PFSK-1 (cell line): ENCODE data around the gene EPSTI1.

ENCODE experiments used
- FOXP2 ChIP-seq: optimal IDR thresholded peaks from 2 replicates; pipeline ENCODE3; 2011; ENCODE audit warnings: borderline replicate concordance, control low read depth, inconsistent platforms; ENCODE audit not compliant: insufficient read depth; ENCODE audit errors: extremely low read length, extremely low read depth
- POLR2AphosphoS5 ChIP-seq: IDR thresholded peaks from 2 replicates; pipeline ENCODE4 v1.6.1; 2012; ENCODE audit warnings: low read depth, mild to moderate bottlenecking, control low read depth, low read length, moderate library complexity
- SIN3A ChIP-seq: IDR thresholded peaks from 2 replicates; pipeline ENCODE4 v1.6.1; 2012; ENCODE audit warnings: mild to moderate bottlenecking, low read length, moderate library complexity, borderline replicate concordance; ENCODE audit not compliant: insufficient read depth
- TAF1 ChIP-seq: IDR thresholded peaks from 2 replicates; pipeline ENCODE4 v1.6.1; 2012; ENCODE audit warnings: low read length, control low read depth, borderline replicate concordance; ENCODE audit not compliant: insufficient read depth
- TF ChIP-seq, protein P1 (sequence below), 2 experiments: IDR thresholded peaks; 2 replicates each; pipeline versions ENCODE4 v1.6.1 to v1.8.0; 2011 to 2012; ENCODE audit warnings: low read depth in 2 of 2, low read length in 2 of 2, control low read depth in 1 of 2, inconsistent platforms in 1 of 2, mild to moderate bottlenecking in 1 of 2, moderate library complexity in 1 of 2; ENCODE audit not compliant: insufficient read depth in 1 of 2

EPSTI1 gene

DNA sequence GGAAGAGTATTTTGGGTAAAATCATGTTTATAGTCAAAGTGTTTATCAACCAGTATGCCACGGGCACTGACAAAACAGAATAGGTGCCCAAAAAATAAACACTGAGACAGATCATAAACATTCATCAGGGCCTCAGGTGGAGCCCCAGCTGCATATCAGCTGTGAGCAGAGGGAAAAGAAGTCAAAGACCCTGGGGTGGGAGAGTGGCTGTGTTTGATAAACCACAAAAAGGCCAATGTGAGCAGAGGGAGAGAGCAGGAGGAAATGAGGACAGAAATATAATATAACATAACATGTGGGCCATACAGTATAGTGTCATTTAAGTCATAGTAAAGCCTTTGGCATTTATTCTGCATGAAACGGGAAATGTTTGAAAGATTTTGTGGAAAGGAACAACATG is 10.0 kb upstream of the EPSTI1 start:
- TF ChIP-seq SIN3A, result no peak
- TF ChIP-seq, protein P1, sequence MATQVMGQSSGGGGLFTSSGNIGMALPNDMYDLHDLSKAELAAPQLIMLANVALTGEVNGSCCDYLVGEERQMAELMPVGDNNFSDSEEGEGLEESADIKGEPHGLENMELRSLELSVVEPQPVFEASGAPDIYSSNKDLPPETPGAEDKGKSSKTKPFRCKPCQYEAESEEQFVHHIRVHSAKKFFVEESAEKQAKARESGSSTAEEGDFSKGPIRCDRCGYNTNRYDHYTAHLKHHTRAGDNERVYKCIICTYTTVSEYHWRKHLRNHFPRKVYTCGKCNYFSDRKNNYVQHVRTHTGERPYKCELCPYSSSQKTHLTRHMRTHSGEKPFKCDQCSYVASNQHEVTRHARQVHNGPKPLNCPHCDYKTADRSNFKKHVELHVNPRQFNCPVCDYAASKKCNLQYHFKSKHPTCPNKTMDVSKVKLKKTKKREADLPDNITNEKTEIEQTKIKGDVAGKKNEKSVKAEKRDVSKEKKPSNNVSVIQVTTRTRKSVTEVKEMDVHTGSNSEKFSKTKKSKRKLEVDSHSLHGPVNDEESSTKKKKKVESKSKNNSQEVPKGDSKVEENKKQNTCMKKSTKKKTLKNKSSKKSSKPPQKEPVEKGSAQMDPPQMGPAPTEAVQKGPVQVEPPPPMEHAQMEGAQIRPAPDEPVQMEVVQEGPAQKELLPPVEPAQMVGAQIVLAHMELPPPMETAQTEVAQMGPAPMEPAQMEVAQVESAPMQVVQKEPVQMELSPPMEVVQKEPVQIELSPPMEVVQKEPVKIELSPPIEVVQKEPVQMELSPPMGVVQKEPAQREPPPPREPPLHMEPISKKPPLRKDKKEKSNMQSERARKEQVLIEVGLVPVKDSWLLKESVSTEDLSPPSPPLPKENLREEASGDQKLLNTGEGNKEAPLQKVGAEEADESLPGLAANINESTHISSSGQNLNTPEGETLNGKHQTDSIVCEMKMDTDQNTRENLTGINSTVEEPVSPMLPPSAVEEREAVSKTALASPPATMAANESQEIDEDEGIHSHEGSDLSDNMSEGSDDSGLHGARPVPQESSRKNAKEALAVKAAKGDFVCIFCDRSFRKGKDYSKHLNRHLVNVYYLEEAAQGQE (IDR thresholded peaks at IDR 0.05; ENCODE audit: insufficient read depth in 1 of 2, low read depth in 2 of 2, low read length in 2 of 2), result no peak
- TF ChIP-seq FOXP2, result no peak
- no peak for TF ChIP-seq TAF1
- no peak for TF ChIP-seq POLR2AphosphoS5

DNA sequence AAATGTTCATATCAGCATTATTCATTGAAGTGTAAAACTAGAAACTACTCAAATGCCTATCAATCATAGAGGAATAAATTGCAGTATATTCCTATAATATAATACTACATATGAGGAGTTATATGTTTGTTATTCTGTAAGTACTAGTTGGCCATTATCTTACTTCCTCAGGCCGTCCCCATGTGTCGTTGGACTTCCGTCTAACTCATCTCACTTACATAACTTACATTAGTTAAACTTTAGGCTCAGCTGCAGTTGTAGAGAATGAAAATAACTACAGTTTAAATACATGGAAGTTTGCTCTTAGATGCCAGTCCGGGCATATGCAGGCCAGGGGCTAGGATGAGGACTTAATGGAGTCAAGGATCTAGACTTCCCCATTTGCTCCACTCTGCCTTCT is 8.6 kb upstream of the EPSTI1 start:
- TF ChIP-seq TAF1, result no peak
- no peak for TF ChIP-seq POLR2AphosphoS5
- TF ChIP-seq, protein P1 (IDR thresholded peaks at IDR 0.05; ENCODE audit: insufficient read depth in 1 of 2, low read depth in 2 of 2, low read length in 2 of 2), result no peak
- TF ChIP-seq FOXP2, result no peak
- TF ChIP-seq SIN3A, result no peak

DNA sequence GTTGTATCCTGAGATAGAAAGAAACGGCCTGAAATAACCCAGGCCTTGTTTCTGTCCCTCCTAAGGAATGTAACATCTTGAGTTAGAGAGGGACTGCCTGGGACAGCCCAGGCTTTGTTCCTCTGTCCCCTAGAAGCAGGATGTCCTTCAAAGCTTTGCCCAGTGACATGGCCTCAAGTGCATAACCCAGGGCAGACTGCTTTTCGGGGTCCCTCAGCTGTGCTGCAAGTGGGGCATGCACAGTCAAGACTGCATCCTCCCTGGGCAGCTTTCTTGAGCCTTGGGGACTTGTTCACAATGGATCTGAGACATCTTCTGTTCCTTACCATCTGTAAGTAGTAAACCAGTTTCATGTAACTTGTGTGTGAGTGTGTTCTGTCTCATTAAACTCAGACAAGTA is 7.5 kb upstream of the EPSTI1 start:
- TF ChIP-seq SIN3A (no peak), TAF1 (no peak), FOXP2 (no peak), POLR2AphosphoS5 (no peak)
- TF ChIP-seq, protein P1 (IDR thresholded peaks at IDR 0.05; ENCODE audit: insufficient read depth in 1 of 2, low read depth in 2 of 2, low read length in 2 of 2), result no peak

DNA sequence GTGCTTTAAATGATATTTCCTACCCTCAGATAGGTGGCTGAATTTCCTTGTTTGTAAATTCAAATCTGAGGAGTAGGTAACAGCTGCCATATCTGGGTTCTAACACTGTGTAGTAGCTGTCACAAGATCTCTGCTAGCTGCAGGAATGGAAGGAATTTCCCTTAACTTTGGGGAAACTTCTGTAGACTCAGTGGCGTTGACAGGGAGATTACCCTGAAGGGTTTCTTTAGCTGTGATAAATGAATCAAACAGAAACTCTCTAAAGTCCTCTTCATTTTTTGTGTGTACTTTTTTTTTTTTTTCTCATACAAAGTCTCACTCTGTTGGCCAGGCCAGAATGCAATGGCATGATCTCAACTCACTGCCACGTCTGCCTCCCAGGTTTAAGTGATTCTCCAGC is 5.3 kb upstream of the EPSTI1 start:
- TF ChIP-seq POLR2AphosphoS5 (no peak), SIN3A (no peak), TAF1 (no peak), FOXP2 (no peak)
- TF ChIP-seq, protein P1 (IDR thresholded peaks at IDR 0.05; ENCODE audit: insufficient read depth in 1 of 2, low read depth in 2 of 2, low read length in 2 of 2), result no peak

DNA sequence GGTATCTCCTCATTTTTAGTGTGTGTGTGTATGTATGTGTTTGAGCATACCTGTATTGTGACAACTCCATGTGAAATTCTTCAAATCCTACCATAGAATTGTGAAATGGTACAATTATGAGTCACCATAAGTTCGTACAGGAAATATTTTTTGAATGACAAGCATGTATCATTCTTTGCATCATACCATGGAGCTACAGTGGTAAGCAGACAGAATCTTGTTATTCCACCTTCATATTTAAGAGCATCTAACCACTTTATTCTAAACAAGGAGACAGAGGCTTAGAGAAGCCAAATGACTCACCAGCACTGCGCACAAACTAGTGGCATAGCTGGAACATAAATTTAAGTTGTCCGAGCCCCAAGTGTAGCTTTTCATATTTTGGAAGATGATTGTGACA is 4.5 kb upstream of the EPSTI1 start:
- TF ChIP-seq SIN3A, result no peak
- no peak for TF ChIP-seq FOXP2
- no peak for TF ChIP-seq TAF1
- TF ChIP-seq, protein P1 (IDR thresholded peaks at IDR 0.05; ENCODE audit: insufficient read depth in 1 of 2, low read depth in 2 of 2, low read length in 2 of 2), result no peak
- no peak for TF ChIP-seq POLR2AphosphoS5
